Activated CD4-positive, alpha-beta T cell treated with anti-CD3 and anti-CD28 coated beads for 1 hour (primary cell): ENCODE results near the gene TECPR1.
"Not testable (repeated sequence)": the region's sequence is repeated elsewhere in the genome, so short reads cannot be mapped to it uniquely, and the experiment has no call there.

Experiments
- DNase-seq: peaks from one replicate; pipeline ENCODE4 v3.0.0-alpha.2; 2020

TECPR1 gene

GRCh38 chr7:98225913-98226614, 26.0 kb downstream of the TECPR1 start:
- DNase-seq = no peak

- DNase-seq = no peak
Measured at GRCh38 chr7:98224701-98225181, 27.3 kb downstream of the TECPR1 start.

GRCh38 chr7:98223898-98224700, 27.9 kb downstream of the TECPR1 start:
- no peak for DNase-seq

- DNase-seq = no peak
Measured at GRCh38 chr7:98223351-98223897, 28.6 kb downstream of the TECPR1 start.

GRCh38 chr7:98222533-98223195, 29.4 kb downstream of the TECPR1 start:
- DNase-seq = no peak

- no peak for DNase-seq
Measured at GRCh38 chr7:98221611-98222532, 30.2 kb downstream of the TECPR1 start.

- DNase-seq = not testable (repeated sequence)
Measured at GRCh38 chr7:98219382-98219781, 32.6 kb downstream of the TECPR1 start.

GRCh38 chr7:98217623-98218582, 34.1 kb downstream of the TECPR1 start:
- DNase-seq = no peak

- DNase-seq = no peak
Measured at GRCh38 chr7:98216941-98217622, 35.0 kb downstream of the TECPR1 start.

GRCh38 chr7:98215561-98216495, 36.2 kb downstream of the TECPR1 start:
- DNase-seq = no peak

GRCh38 chr7:98214811-98215321, 37.2 kb downstream of the TECPR1 start:
- DNase-seq = no peak

GRCh38 chr7:98213888-98214810, 37.9 kb downstream of the TECPR1 start:
- no peak for DNase-seq

GRCh38 chr7:98213296-98213887, 38.6 kb downstream of the TECPR1 start:
- DNase-seq = no peak

- no peak for DNase-seq
Measured at GRCh38 chr7:98212532-98213041, 39.4 kb downstream of the TECPR1 start.

GRCh38 chr7:98211676-98212531, 40.1 kb downstream of the TECPR1 start:
- DNase-seq = no peak

GRCh38 chr7:98211221-98211675, 40.8 kb downstream of the TECPR1 start, which contains the start of gene BHLHA15:
Gene BHLHA15, plus strand, starts transcription at chr7:98211439. Its CDS starts 871 bp downstream, at chr7:98212310.
- no peak for DNase-seq
